Activated T-helper 17 cell treated with anti-CD3 and anti-CD28 coated beads, Interleukin-2, amount 50 U/mL, for 72 hours (primary cell): ENCODE data around the gene CASTOR1. TPM values are rescaled to one million over a fixed set of nuclear protein-coding genes. Genes with fewer than 3 reads are reported as not detected.

Experiments used
- ATAC-seq: fragments of 150-1000 bp; cut with Tn5 transposase; replicated peaks from 2 replicates; pipeline ENCODE4 v1.10.0; 2021; ENCODE audit warnings: mild to moderate bottlenecking, moderate library complexity
- H3K27ac Mint-ChIP-seq: one replicate; pipeline ENCODE4 v1.8.0; 2022; ENCODE audit warnings: mixed read lengths
- H3K27me3 Mint-ChIP-seq: one replicate; pipeline ENCODE4 v1.8.0; 2022; ENCODE audit warnings: mixed read lengths
- H3K36me3 Mint-ChIP-seq: one replicate; pipeline ENCODE4 v1.8.0; 2022; ENCODE audit warnings: low read depth, mild to moderate bottlenecking, mixed read lengths
- H3K4me1 Mint-ChIP-seq: one replicate; pipeline ENCODE4 v1.8.0; 2022; ENCODE audit warnings: mixed read lengths
- H3K4me3 Mint-ChIP-seq: one replicate; pipeline ENCODE4 v1.8.0; 2022; ENCODE audit warnings: mild to moderate bottlenecking, mixed read lengths
- H3K9me3 Mint-ChIP-seq: one replicate; pipeline ENCODE4 v1.8.0; 2022; ENCODE audit warnings: mixed read lengths
- total RNA-seq, 2 donors: library from RNA; stranded (reverse); gene quantifications; one replicate each; pipeline ENCODE4 v1.2.3, GENCODE V29; 2022

Gene CASTOR1
- total RNA-seq, 2 donors from 2014 or later = 4.6 to 4.8 TPM

DNA sequence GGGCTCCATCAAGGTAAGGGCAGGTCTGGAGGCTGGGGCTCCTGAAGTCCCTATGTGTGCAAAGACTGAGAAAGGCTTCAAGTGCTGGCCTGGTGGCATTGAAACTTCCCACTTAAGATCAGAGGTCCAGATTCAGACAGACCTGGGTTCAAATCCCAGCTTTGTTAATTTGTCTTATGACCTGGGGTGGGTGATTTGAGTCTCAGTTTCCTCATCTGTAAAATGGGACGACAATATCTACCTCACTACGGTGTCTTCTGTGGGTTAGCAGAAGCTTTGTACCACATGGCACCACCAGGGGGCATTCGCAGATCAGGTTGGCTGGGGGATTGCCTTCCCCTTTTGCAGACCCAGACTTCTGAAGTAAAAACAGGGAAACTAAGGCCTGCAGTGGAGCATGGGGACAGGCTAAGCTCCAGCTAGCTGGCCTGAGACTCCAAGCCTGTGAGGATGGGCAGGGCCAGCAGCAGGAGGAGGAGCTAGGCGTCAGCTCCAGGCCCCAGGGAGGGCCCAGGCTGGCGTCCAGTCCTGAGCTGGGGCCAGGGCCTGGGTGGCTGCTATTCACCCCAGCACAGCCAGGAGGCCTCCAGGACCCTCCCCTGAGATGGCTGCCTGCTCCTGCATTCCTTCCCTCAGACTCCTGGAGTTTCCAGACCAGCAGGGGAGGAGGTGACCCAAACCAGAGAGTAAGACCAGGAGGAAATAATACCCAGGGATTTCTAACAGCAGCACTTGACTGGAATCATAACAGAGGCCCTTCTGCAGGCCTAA lies 1.5 kb downstream of the CASTOR1 start:
- peak; percentile 45 for ATAC-seq
- H3K27ac Mint-ChIP-seq = peak overlapping the region; percentile 82
- peak overlapping the region; percentile 79 for H3K4me3 Mint-ChIP-seq
- peaks cover 8% of the 10 kb centered on the region for H3K36me3 Mint-ChIP-seq
- H3K4me1 Mint-ChIP-seq = peaks cover 10% of the 10 kb centered on the region
- H3K9me3 Mint-ChIP-seq = no peaks in the 10 kb centered on the region
- H3K27me3 Mint-ChIP-seq = no peaks in the 10 kb centered on the region

DNA sequence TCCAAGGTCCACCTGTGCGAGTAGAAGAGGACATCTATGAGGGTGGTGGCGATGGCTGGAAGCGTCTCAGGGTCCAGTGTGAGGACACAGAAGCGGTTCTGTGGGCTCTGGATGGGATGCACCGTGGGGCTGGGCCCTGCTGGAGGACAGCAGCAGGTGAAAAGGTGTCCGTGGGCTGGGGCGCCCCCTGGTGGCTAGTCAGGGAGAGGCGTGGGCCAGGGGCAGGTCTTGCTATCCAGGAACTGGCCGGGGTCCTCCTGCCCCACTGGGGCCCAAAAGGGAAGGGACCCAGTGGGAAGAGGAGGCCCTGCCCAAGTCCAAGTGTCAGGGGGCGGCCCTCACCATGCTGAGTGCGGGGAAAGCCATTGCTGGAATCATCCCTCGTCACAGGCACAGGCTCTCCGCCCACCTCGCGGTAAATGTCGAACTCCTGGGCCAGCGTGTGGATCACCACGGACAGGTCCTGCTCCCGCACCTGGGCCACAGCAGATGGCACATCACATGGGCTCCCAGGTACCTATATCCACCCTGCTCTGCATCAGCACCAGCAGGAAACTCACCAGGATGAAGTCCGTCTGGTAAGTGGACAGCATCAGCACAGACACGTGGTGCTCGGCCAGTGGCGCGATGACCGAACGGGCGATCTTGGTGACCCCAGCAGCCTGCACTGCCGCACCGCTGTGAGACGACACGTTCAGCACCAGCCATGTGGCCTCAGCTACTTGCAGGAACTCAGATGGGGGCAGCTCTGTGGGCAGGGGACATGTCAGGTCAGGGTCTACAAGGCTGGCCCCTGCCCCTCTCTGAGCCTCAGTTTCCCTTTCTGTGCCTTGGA lies 2.3 kb downstream of the CASTOR1 start:
- H3K4me1 Mint-ChIP-seq = peaks cover 14% of the 10 kb centered on the region

DNA sequence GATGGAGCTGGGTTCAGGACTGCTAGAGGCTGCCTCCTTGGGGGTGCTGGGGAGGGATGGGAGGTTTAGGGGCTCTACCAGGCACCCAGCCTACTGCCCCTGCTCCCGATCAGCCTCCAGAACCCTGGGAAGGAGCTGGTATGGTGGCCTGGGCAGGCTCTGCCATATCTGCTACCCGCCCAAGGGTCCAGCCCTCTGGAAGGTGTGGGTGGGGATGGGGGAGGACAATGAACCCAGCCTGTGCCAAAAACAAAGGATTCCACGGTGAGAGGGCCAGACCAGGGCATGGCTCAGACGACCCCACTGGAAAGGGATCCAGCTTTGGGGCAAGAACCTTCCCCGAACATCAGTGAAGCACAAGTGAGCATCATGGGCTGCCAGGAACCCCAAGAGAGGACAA lies 3.0 kb downstream of the CASTOR1 start:
- no peak overlapping the region for H3K4me3 Mint-ChIP-seq
- no peak for ATAC-seq
- H3K9me3 Mint-ChIP-seq = no peaks in the 10 kb centered on the region
- H3K4me1 Mint-ChIP-seq = peaks cover 14% of the 10 kb centered on the region
- no peaks in the 10 kb centered on the region for H3K27me3 Mint-ChIP-seq
- peak overlapping the region; percentile 41 for H3K27ac Mint-ChIP-seq
- peaks cover 2% of the 10 kb centered on the region for H3K36me3 Mint-ChIP-seq

More for the DNA sequence above, 2.3 kb downstream of the CASTOR1 start:
- Mint-ChIP-seq H3K9me3 (no peaks in the 10 kb centered on the region), H3K27ac (peak overlapping the region; percentile 82), H3K27me3 (no peaks in the 10 kb centered on the region), H3K36me3 (peaks cover 8% of the 10 kb centered on the region), H3K4me3 (peak overlapping the region; percentile 79)
- ATAC-seq = peak; percentile 28

DNA sequence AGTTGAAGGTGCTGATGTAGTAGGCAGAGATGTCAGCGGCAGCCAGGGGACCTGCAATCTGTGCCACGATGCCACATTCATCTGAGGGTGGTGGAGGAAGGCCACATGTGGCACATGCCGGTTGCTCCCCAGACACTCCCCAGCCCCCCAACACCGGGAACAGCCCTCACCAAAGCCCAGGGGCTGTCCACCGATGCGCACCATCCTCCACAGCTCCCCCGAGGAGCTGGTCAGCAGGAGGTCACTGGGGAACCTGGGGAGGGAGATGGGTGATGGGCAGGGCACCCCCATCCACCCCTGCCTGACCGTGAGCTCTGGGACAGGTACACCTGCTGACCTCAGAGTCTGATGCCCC lies 3.5 kb downstream of the CASTOR1 start:
- ATAC-seq = no peak
- H3K9me3 Mint-ChIP-seq = no peaks in the 10 kb centered on the region
- no peak overlapping the region for H3K27ac Mint-ChIP-seq
- no peaks in the 10 kb centered on the region for H3K27me3 Mint-ChIP-seq
- H3K36me3 Mint-ChIP-seq = no peaks in the 10 kb centered on the region
- H3K4me3 Mint-ChIP-seq = no peak overlapping the region
- H3K4me1 Mint-ChIP-seq = peaks cover 14% of the 10 kb centered on the region

DNA sequence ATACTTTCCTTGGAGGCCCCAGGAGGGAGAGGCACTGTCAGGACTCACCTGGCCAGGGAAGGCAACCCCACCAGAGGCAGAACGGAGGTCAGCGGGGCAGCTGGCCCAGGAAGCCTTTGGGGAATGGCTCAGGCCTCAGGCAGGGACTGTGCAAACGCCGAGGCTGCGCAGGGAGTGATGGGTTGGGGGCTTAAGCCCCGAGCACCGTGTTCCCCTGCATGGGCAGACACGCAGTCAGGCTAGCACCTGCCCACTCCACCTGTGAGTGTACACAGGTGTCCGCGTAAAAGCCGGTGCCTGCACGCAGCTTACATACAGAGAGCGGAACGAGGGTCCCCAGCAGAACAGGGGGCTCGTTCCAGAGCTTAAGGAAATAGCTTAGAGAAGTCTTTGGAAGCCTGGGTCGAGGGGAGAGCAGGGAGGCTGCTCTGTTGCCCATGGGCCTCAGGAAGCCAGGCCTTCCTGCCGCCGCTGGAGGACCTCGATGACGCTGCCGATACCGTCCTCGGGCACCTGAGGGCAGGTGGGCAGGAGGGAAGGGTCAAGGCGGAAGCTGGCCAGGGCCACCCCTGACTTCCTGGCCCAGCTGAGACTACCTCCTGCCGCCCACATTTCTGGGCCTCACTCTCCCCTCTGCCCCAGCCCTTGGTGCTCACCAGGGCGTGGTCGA lies 4.0 kb downstream of the CASTOR1 start:
- Mint-ChIP-seq H3K4me3 (no peak overlapping the region), H3K4me1 (peaks cover 14% of the 10 kb centered on the region), H3K27ac (peak overlapping the region; percentile 58), H3K27me3 (no peaks in the 10 kb centered on the region), H3K9me3 (no peaks in the 10 kb centered on the region), H3K36me3 (no peaks in the 10 kb centered on the region)
- ATAC-seq = no peak

DNA sequence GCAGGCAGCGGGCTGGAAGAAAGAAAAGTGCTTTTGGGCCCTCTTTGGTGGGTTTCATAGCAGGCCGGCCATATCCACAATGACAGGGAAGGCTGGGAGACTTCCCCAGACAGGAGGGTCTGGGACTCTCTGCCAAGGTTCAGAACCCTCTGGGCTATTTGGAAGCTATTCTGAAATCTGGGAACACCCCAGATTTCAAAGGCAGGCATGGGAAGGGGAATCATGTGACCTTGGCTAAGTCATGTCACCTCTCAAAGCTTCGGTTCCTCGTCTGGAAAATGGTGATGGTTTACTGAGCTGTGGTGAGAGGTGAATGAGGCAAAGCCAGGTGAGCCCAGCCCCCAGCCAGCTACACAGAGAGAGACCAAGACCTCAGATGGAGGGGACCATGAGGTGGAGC lies 4.6 kb downstream of the CASTOR1 start:
- H3K36me3 Mint-ChIP-seq = no peaks in the 10 kb centered on the region
- H3K4me1 Mint-ChIP-seq = peaks cover 14% of the 10 kb centered on the region
- peak overlapping the region; percentile 58 for H3K27ac Mint-ChIP-seq
- H3K9me3 Mint-ChIP-seq = no peaks in the 10 kb centered on the region
- no peak for ATAC-seq
- H3K27me3 Mint-ChIP-seq = no peaks in the 10 kb centered on the region
- no peak overlapping the region for H3K4me3 Mint-ChIP-seq

DNA sequence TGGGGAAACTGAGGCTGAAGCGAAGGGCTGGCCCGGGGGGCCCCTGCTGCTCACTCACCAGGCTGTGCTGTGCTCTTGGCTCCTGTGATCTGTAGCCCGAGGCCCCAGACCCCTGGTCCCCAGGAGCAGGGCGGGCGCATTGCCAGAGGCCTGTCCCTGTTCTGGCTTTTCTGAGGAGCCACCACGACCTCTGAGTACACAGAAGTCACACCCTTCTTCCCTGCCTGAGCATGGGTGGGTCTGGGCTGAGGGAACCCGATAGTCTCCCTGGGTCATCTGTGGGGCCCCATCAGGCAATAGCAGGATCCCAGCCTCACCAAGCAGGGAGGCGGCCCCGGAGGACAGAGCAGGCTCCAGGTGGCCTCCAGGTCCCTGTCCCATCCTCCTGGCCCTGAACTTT lies 5.1 kb downstream of the CASTOR1 start:
- H3K27ac Mint-ChIP-seq = peak overlapping the region; percentile 58
- no peak overlapping the region for H3K4me3 Mint-ChIP-seq
- H3K9me3 Mint-ChIP-seq = no peaks in the 10 kb centered on the region
- no peaks in the 10 kb centered on the region for H3K27me3 Mint-ChIP-seq
- ATAC-seq = no peak
- peaks cover 14% of the 10 kb centered on the region for H3K4me1 Mint-ChIP-seq
- no peaks in the 10 kb centered on the region for H3K36me3 Mint-ChIP-seq

DNA sequence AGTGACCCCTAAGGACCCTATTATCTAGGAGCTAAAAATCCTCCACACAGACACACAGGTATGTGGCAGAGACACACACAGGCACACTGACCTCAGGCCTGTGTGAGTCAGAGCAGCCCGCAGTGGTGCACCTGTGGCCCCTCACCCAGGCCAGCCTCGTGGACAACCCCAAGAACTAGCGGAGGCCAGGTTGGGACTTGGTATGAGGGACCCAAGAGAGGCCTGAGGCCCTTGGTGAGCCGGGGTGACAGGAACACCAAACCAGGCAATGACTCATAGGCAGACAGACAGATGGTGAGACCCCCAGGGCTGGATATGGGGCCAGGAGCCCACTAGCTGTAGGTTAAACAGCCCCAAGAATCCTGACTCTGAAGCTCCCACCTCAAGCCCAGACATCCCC lies 6.0 kb downstream of the CASTOR1 start:
- no peak for ATAC-seq
- Mint-ChIP-seq H3K4me1 (peaks cover 20% of the 10 kb centered on the region), H3K4me3 (no peak overlapping the region)

DNA sequence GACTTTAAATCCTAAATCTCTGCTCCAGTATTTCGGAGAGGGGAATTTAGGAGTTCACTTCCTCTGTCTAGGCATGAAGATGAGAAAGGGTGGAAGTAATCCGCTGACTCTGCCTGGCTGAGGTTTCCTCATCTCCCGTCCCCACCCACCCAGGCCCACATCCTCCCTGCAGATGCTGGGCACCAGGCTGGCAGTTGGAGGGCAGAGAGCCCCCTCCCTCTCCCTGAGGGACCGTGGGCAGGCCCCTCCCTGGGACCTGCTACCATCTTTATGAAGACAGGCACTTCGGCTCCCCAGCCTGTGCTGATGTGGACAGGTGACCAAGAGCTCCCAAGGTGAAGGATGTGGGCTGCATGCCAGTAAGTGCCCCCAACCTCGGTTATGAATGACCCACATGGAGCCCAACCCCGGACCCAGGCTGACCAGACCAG lies 6.7 kb downstream of the CASTOR1 start:
- H3K4me3 Mint-ChIP-seq = peak overlapping the region; percentile 15

More for the DNA sequence above, 6.0 kb downstream of the CASTOR1 start:
- H3K27ac Mint-ChIP-seq = peak overlapping the region; percentile 28
- no peaks in the 10 kb centered on the region for H3K9me3 Mint-ChIP-seq
- H3K27me3 Mint-ChIP-seq = no peaks in the 10 kb centered on the region
- no peaks in the 10 kb centered on the region for H3K36me3 Mint-ChIP-seq

DNA sequence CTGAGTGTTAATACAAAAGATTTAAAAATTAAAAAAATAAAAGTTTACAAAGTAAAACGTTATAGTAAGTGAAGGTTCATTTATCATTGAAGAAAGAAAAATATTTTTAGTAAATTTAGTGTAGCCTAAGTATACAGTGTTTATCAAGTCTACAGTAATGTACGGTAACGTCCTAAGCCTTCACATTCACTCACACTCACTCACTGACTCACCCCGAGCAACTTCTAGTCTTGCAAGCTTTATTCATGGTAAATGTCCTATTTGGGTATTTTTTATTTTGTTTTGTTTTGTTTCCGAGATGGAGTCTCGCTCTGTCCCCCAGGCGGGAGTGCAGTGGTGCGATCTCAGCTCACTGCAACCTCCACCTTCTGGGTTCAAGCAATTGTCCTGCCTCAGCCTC lies 8.8 kb downstream of the CASTOR1 start:
- Mint-ChIP-seq H3K4me3 (no peak overlapping the region), H3K36me3 (no peaks in the 10 kb centered on the region), H3K27me3 (no peaks in the 10 kb centered on the region), H3K9me3 (no peaks in the 10 kb centered on the region), H3K27ac (no peak overlapping the region), H3K4me1 (peaks cover 22% of the 10 kb centered on the region)
- ATAC-seq = no peak

More for the DNA sequence above, 6.7 kb downstream of the CASTOR1 start:
- peak; percentile 16 for ATAC-seq
- Mint-ChIP-seq H3K4me1 (peaks cover 14% of the 10 kb centered on the region), H3K27me3 (no peaks in the 10 kb centered on the region), H3K36me3 (no peaks in the 10 kb centered on the region), H3K27ac (peak overlapping the region; percentile 33), H3K9me3 (no peaks in the 10 kb centered on the region)

DNA sequence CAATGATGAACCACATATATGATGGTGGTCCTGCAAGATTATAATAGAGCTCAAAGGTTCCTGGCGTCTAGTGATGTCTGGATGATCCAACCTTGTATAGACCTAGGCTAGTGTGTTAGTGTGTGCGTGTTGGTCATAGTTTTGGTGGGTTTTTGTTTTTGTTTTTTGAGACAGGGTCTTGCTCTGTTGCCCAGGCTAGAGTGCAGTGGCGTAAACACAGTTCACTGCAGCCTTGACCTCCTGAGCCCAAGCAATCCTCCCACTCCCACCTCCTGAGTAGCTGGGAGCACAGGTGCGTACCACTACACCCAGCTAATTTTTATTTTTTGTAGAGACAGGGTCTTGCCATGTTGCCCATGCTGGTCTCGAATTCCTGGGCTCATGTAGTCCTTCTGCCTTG lies 9.4 kb downstream of the CASTOR1 start:
- Mint-ChIP-seq H3K27ac (no peak overlapping the region), H3K4me3 (no peak overlapping the region)

DNA sequence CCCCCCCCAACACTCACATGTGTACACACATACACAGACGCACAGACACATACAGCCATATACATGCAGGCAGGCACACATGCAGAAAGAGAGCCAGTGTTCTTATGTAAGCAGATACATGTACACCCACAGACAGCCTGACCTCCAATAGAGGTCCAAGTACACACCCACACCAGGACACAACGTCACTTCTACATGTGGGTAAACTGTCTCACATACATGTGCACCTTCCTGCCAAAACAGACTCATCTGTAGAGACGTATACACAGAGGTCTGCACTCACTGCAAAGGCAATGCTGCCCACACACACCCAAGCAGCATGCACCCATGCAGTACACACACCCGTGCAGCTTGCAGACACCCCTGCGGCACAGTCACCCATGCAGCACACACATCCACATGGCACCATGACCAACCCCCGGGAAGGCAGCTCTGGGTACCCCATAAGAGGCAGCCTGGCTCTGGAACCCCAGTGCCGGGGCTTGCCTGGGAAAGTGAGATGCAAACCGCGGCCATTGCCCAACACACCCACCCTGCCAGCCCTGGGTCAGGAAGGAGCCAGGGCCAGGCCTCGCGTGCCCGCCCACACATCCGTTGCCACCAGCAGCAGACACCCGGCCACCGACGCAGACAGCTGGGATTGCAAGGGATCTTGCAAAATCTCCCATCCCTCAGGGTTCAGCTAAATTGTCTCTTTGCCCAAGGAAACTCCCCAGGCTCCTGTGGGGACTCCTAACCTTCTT lies 10.1 kb downstream of the CASTOR1 start:
- Mint-ChIP-seq H3K36me3 (no peaks in the 10 kb centered on the region), H3K27me3 (no peaks in the 10 kb centered on the region), H3K4me3 (no peak overlapping the region), H3K4me1 (peaks cover 26% of the 10 kb centered on the region), H3K27ac (no peak overlapping the region), H3K9me3 (no peaks in the 10 kb centered on the region)
- peak; percentile 29 for ATAC-seq

More for the DNA sequence above, 9.4 kb downstream of the CASTOR1 start:
- Mint-ChIP-seq H3K9me3 (no peaks in the 10 kb centered on the region), H3K4me1 (peaks cover 22% of the 10 kb centered on the region), H3K27me3 (no peaks in the 10 kb centered on the region), H3K36me3 (no peaks in the 10 kb centered on the region)
- no peak for ATAC-seq

DNA sequence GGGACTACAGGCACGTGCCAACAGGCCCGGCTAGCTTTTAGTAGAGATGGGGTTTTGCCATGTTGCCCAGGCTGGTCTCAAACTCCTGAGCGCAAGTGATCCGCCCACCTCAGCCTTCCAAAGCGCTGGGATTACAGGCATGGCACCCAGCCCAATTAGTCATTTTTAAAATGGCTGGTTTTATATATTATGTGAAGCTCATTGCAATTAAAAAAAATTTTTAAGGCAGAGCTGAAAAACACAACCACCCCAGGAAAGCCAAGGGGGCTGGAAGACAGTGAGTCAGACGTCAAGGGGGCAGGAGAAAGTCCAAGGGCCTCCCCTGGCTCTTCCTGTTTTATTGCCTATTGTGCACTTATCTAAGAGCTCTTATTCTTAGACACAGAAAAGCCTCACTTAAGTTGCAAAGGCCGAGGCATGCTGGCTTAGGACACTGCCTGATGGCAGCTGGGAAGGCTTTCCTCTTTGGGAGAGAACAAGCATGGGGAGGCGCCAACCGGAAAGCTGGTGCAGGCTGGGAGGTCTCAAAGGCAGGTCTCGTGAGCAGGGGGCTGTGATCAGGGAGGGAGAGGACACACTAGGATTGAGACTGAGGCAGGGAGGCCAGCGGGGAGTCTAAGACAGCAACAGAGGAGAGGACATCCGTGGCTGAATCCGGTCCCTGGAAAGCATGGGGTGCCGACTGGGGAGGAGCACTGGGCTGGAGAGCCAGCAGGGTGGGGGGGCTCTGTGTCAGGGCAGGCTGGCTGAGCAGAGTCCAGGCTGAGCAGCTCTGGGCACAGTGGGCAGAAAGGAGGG lies 11.6 kb downstream of the CASTOR1 start:
- no peak overlapping the region for H3K4me3 Mint-ChIP-seq
- peaks cover 22% of the 10 kb centered on the region for H3K4me1 Mint-ChIP-seq
- H3K9me3 Mint-ChIP-seq = no peaks in the 10 kb centered on the region
- no peaks in the 10 kb centered on the region for H3K27me3 Mint-ChIP-seq
- peak overlapping the region; percentile 33 for H3K27ac Mint-ChIP-seq
- ATAC-seq = no peak
- no peaks in the 10 kb centered on the region for H3K36me3 Mint-ChIP-seq
